NCI-H1417 treated with DMSO at 0.1 percent for 48 hours (cell line): Measurements from ENCODE around the gene UGCG.
"Not testable (repeated sequence)": the region's sequence is repeated elsewhere in the genome, so short reads cannot be mapped to it uniquely, and the experiment has no call there.

Source experiments
- DNase-seq: peaks from one replicate; lab custom pipeline; 2025; lab: John Stamatoyannopoulos, UW

UGCG gene

GRCh38 chr9:111955048-111955447, 58.4 kb downstream of the UGCG start:
- DNase-seq: peak; percentile 98

GRCh38 chr9:111957856-111958631, 61.4 kb downstream of the UGCG start:
- no peak for DNase-seq

DNA sequence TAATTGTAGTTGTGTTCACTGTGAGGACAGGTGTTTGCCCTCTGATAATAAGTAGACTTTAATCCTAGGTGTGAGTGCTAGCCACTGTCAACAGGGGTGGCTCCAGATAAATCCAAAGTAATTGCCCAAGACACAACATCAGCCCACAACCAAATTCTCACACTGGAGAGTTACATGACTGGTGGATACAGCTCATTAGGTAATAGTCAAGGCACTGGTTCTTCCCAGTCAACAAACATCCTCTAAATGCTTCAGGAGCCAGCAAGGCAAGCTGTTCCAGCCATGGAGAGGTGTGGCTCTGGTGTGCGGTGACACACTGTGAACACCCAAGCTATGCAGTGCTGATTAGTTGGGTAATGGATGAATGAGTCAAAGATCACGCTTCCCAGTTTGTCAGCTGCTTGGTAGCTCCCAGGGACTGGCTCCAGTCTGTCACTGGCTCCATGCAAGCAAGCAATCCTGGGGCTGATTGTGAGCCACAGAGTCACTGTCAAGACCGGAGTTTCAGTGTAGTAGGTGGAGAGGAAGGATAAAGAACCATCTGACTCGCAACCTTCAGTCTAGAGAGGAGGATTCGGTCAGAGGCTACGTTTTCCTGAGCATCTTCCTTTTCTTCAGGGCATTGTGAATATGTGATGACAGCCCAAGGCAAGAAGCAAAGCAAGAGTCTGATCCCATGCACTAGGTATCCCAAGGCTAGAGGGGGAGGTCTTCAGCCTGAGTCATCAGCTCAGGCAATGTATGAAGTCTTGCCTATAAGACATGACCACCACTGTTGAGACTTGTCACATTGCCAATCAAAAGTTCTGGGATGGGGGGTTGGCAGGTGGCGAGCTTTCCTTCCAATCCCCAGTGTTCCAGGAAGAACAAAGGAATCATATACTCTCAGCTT, 63.1 kb downstream of the UGCG start:
- peak; percentile 13 for DNase-seq

DNA sequence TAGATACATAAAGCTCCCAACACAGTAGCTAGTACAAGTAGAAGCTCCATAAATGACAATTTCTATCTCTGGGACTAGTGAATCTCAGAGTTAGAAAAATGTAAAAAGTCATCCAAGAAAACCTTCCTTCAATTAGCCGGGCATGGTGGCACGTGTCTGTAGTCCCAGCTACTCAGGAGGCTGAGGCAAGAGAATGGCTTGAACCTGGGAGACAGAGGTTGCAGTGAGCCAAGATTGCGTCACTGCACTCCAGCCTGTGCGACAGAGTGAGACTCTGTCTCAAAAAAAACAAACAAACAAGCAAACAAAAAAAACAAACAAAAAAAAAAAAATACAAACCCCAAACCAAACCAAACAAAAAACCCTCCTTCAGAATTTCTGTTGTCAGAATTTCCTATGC, 63.9 kb downstream of the UGCG start:
- not testable (repeated sequence) for DNase-seq

GRCh38 chr9:111961009-111961408, 64.4 kb downstream of the UGCG start:
- DNase-seq: peak; percentile 39

GRCh38 chr9:111961575-111961974, 65.0 kb downstream of the UGCG start:
- DNase-seq: peak; percentile 92

DNA sequence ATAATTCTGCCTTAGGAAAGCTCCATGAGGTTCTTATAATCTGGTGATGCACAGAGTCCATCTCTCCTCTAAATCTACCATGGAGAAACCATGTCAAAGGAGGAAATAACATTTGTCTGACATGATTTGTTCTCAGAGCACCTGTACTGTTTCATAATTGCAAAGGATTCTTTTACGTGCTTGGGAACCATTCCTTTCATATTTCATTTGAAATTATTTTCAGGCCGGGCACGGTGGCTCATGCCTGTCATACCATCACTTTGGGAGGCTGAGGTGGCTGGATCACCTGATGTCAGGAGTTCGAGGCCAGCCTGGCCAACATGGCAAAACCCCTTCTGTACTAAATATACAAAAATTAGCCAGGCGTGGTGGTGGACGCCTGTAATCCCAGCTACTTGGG, 65.4 kb downstream of the UGCG start:
- DNase-seq: no peak

- DNase-seq: no peak
Observed at GRCh38 chr9:111963995-111964394, 67.4 kb downstream of the UGCG start.

DNA sequence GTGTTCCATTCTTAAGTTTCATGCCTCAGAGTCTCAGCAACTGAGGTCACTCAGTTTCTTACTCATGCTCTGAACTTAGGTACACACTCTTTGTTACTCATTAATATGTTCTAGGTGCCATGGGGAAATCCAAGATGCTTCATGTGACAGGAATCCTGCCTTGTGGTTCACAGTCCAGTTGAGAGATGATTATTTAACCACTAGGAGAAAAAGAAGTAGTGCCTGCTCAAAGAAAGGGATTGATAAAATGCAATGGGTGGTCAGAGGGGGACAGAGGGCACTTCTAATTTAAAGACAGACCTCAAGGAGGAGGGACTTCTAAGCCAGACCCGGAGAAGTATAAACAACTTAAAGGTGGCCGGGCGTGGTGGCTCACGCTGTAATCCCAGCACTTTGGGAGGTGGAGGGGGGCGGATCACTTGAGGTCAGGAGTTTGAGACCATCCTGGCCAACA, 69.0 kb downstream of the UGCG start:
- DNase-seq: no peak

GRCh38 chr9:111966124-111966723, 69.6 kb downstream of the UGCG start:
- DNase-seq: no peak

DNA sequence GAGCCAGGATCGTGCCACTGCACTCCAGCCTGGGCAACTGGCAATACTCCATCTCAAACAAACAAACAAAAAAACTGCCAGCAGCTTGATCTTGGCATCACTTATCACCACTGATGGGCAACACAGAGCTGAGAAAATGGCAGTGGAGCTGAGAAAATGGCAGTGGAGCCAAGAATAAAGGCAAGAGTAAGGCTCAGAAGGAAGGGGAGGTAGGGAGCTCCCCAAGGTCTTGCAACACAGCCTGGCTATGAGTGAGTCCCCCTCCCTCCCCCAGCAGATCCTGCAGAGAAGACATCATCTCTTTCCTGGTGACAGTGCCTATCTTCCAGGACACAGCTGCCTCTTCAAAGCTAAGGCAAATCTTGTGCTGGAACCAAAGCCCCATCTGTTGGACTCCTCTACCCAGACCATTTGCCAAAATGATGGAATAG, 70.3 kb downstream of the UGCG start:
- no peak for DNase-seq

- no peak for DNase-seq
Observed at GRCh38 chr9:111967621-111968020, 71.0 kb downstream of the UGCG start.

DNA sequence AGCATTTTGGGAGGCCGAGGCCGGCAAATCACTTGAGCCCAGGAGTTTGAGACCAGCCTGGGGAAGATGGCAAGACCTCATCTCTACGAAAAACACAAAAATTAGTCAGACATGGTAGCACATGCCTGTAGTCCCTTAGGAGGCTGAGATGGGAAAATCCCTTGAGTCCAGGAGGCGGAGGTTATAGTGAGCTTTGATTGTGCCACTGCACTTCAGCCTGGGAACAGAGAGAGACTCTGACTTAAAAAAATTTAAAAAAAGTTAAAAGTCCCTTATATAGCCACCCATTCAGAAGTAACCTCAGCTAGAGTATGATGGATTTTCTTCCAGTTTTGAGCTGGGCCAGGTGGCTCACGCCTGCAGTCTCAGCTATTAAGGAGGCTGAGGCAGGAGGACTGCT, 72.4 kb downstream of the UGCG start:
- no peak for DNase-seq

- DNase-seq: no peak
Observed at GRCh38 chr9:111969622-111970021, 73.0 kb downstream of the UGCG start.

DNA sequence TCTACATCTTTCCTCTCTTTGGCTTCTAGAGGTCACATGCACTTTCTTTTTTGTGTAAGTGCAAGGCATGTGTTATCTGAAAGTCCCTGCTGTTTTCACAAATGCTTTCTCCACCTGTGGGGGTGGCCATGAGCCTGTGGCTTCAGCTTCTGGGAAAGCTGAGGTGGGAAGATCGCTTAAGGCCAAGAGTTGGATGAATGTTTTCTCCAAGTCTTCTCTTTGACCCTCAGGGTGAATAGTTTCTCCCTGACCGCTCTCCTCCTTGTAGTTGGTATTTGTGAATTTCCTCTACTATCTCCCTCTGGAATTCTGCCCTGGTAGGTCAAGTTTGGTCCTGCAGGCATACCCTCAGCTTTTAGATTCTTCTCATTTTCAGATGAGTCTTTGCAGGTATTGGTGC, 74.2 kb downstream of the UGCG start:
- no peak for DNase-seq

GRCh38 chr9:111974092-111974681, 77.6 kb downstream of the UGCG start:
- DNase-seq: peak; percentile 84

DNA sequence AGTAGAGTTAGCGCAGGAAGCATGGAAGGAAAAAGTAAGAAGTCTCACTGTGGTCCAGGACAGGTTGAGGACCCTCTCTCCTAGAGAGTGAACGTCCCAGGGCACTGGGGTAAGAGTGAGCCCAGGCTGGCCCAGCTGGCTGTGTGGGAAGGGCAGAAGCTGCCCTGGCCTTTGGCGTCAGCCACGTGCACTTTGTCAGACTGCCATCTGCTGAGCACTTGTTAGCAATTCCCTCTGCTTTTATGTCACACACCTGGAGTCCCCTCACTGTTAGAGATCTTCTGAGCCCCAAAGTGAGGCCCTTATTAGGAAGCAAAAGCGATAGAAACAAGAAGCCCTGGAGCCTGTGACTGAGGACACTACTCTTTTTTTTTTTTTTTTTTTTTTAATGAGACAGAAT, 79.1 kb downstream of the UGCG start:
- DNase-seq: no peak

GRCh38 chr9:111978616-111979015, 82.0 kb downstream of the UGCG start:
- no peak for DNase-seq

DNA sequence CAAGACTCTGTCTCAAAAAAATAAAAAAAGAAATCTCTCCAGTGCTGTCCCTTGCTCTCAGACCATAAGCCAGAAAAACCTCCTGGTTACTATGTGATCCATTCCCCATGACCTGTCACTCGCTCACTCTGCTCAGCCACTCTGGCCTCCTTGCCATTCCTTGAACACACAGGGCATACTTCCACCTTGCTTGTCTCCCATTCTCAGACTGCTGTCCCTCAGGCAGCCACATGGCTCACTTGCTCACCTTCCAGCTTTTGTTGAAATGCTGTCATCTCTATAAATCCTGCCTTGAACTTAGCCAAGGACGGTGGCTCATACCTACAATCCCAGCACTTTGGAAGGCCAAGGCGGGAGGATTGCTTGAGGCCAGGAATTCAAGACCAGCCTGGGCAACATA, 82.9 kb downstream of the UGCG start:
- DNase-seq: no peak

GRCh38 chr9:111980398-111980797, 83.8 kb downstream of the UGCG start:
- DNase-seq: no peak

DNA sequence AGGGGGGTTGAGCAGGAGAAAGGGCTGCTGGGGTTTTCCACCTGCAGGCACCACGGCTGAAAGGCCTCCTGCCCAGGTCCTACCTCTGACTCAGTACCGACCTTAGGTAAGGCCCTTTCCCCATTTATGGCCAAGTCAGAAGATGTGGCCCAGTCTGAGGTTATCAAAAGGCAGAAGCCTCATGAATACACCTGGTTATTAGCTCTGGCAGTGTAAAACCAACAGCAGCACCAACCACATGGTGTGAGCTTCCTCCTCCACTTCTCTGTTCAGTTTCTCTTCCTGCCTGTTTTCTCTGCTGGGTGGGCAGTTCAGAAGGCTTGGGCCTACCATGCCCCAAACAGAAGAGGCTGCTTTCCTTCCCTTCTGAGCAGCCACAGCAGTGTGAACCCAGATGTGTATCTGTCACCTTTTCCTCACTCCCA, 86.9 kb downstream of the UGCG start:
- DNase-seq: no peak

GRCh38 chr9:111984086-111984802, 87.6 kb downstream of the UGCG start:
- DNase-seq: no peak
